Mesenchymal stem cell (in vitro differentiated cells and primary cell): ENCODE data around the gene CHADL.

Experiments
- DNase-seq: peaks from one replicate; pipeline ENCODE4 v3.0.0-alpha.2; 2013
- H2AFZ ChIP-seq: one replicate; pipeline ENCODE4 v1.6.1; 2013; ENCODE audit warnings: low read depth, mild to moderate bottlenecking, control low read depth, inconsistent platforms, low read length, moderate library complexity
- H2AK5ac ChIP-seq: 2 replicates; pipeline ENCODE4 v1.6.1; 2013; ENCODE audit warnings: low read length, moderate library complexity, mild to moderate bottlenecking, inconsistent platforms; ENCODE audit not compliant: severe bottlenecking
- H2BK120ac ChIP-seq: one replicate; pipeline ENCODE4 v1.6.1; 2013; ENCODE audit warnings: low read depth, mild to moderate bottlenecking, inconsistent platforms, low read length, moderate library complexity
- H2BK12ac ChIP-seq, 2 experiments: one replicate each; pipeline ENCODE4 v1.6.1; 2013; ENCODE audit warnings: inconsistent platforms in 2 of 2, low read length in 2 of 2, mild to moderate bottlenecking in 2 of 2, moderate library complexity in 2 of 2, control low read depth in 1 of 2
- H2BK15ac ChIP-seq: one replicate; pipeline ENCODE4 v1.6.1; 2013; ENCODE audit warnings: mild to moderate bottlenecking, low read depth, inconsistent platforms; ENCODE audit not compliant: poor library complexity, severe bottlenecking
- H2BK5ac ChIP-seq: 2 replicates; pipeline ENCODE4 v1.6.1; 2013; ENCODE audit warnings: low read depth, mild to moderate bottlenecking, low read length, control low read depth, inconsistent platforms; ENCODE audit not compliant: poor library complexity, severe bottlenecking
- H3K14ac ChIP-seq, 2 experiments: one replicate each; pipeline ENCODE4 v1.6.1; 2013; ENCODE audit warnings: inconsistent platforms in 2 of 2, low read length in 2 of 2, control low read depth in 1 of 2, mild to moderate bottlenecking in 1 of 2, moderate library complexity in 1 of 2
- H3K18ac ChIP-seq, 2 experiments: one replicate each; pipeline ENCODE4 v1.6.1; 2013; ENCODE audit warnings: inconsistent platforms in 2 of 2, low read length in 2 of 2, control low read depth in 1 of 2, low read depth in 1 of 2, mild to moderate bottlenecking in 1 of 2
- H3K23ac ChIP-seq, 2 experiments: one replicate each; pipeline ENCODE4 v1.6.1; 2013; ENCODE audit warnings: inconsistent platforms in 2 of 2, low read length in 2 of 2, mild to moderate bottlenecking in 2 of 2, moderate library complexity in 2 of 2, control low read depth in 1 of 2
- H3K27ac ChIP-seq: 2 replicates; pipeline ENCODE4 v1.5.1; 2013; ENCODE audit warnings: mild to moderate bottlenecking, moderate library complexity, low read length, control low read depth, inconsistent platforms; ENCODE audit not compliant: poor library complexity, severe bottlenecking
- H3K27me3 ChIP-seq, 2 experiments: 2 replicates each; pipeline versions ENCODE4 v1.6.1 to v1.7.0; 2013; ENCODE audit warnings: low read length in 2 of 2, mild to moderate bottlenecking in 2 of 2, moderate library complexity in 2 of 2, control low read depth in 1 of 2, inconsistent platforms in 1 of 2; ENCODE audit not compliant: control insufficient read depth in 1 of 2, insufficient read depth in 1 of 2
- H3K36me3 ChIP-seq, 2 experiments: 2 replicates each; pipeline versions ENCODE4 v1.6.1 to v1.7.0; 2013; ENCODE audit warnings: low read length in 2 of 2, control low read depth in 1 of 2, inconsistent platforms in 1 of 2, low read depth in 1 of 2, mild to moderate bottlenecking in 1 of 2; ENCODE audit not compliant: insufficient read depth in 2 of 2, control insufficient read depth in 1 of 2
- H3K4ac ChIP-seq, 2 experiments: one replicate each; pipeline ENCODE4 v1.6.1; 2013; ENCODE audit warnings: inconsistent platforms in 2 of 2, low read length in 2 of 2, mild to moderate bottlenecking in 2 of 2, moderate library complexity in 2 of 2, control low read depth in 1 of 2, low read depth in 1 of 2
- H3K4me1 ChIP-seq: 2 replicates; pipeline ENCODE4 v1.6.1; 2013; ENCODE audit warnings: low read depth, low read length, control low read depth; ENCODE audit not compliant: control insufficient read depth, insufficient read depth
- H3K4me2 ChIP-seq: 2 replicates; pipeline ENCODE4 v1.6.1; 2013; ENCODE audit warnings: low read length, mild to moderate bottlenecking, inconsistent platforms; ENCODE audit not compliant: poor library complexity, severe bottlenecking
- H3K4me3 ChIP-seq, 2 experiments: 2 replicates each; pipeline versions ENCODE4 v1.5.1 to v1.7.0; 2013; ENCODE audit warnings: low read length in 2 of 2, mild to moderate bottlenecking in 2 of 2, control low read depth in 1 of 2, low read depth in 1 of 2; ENCODE audit not compliant: insufficient read depth in 1 of 2
- H3K79me1 ChIP-seq: replicated peaks from 2 replicates; pipeline ENCODE4 v1.6.1; 2013; ENCODE audit warnings: mild to moderate bottlenecking, control low read depth, low read length, inconsistent platforms; ENCODE audit not compliant: poor library complexity, severe bottlenecking
- H3K9ac ChIP-seq: 2 replicates; pipeline ENCODE4 v1.7.0; 2013; ENCODE audit warnings: mild to moderate bottlenecking, low read length, moderate library complexity
- H3K9me3 ChIP-seq: 2 replicates; pipeline ENCODE4 v1.7.0; 2013; ENCODE audit warnings: mild to moderate bottlenecking, low read length; ENCODE audit not compliant: control insufficient read depth
- H4K8ac ChIP-seq: one replicate; pipeline ENCODE4 v1.6.1; 2013; ENCODE audit warnings: inconsistent platforms, mild to moderate bottlenecking, low read length, moderate library complexity
- H4K91ac ChIP-seq: one replicate; pipeline ENCODE4 v1.6.1; 2013; ENCODE audit warnings: mild to moderate bottlenecking, low read length, inconsistent platforms
- WGBS: methylation state at CpG from one replicate; pipeline ENCODE4 v1.1.7; 2013; ENCODE audit warnings: mixed read lengths; 5-methylcytosine and 5-hydroxymethylcytosine counted together

The CHADL gene

GRCh38 chr22:41237707-41238569 lies 2.8 kb downstream of the CHADL start:
- H3K4ac ChIP-seq, result peak overlapping the region; percentile 40 to 95
- H3K23ac ChIP-seq, result no peak overlapping the region
- WGBS, result 25% methylated on average over 81 of the region's 97 CpGs
- H3K14ac ChIP-seq, result peak overlapping the region in 1 of 2 experiments; percentile 75
- peak overlapping the region; percentile 65 for H2AFZ ChIP-seq
- peak overlapping the region; percentile 89 for H4K8ac ChIP-seq
- peak; percentile 24 for DNase-seq
- peaks cover 35% of the 10 kb centered on the region for H3K4me1 ChIP-seq
- no peak overlapping the region for H2BK5ac ChIP-seq
- peak overlapping the region in 1 of 2 experiments; percentile 60 for H2BK12ac ChIP-seq
- peak overlapping the region; percentile 67 for H2BK15ac ChIP-seq
- H3K36me3 ChIP-seq, result peaks cover 0 to 3% of the 10 kb centered on the region in 2 experiments
- peak overlapping the region; percentile 53 for H3K4me3 ChIP-seq
- peak overlapping the region; percentile 61 for H2AK5ac ChIP-seq
- H3K9me3 ChIP-seq, result no peaks in the 10 kb centered on the region
- H3K79me1 ChIP-seq, result peaks cover 1% of the 10 kb centered on the region
- no peak overlapping the region for H2BK120ac ChIP-seq
- H3K4me2 ChIP-seq, result peak overlapping the region; percentile 92
- H3K18ac ChIP-seq, result peak overlapping the region; percentile 64 to 68
- peak overlapping the region; percentile 57 for H3K9ac ChIP-seq
- peaks cover 0 to 9% of the 10 kb centered on the region in 2 experiments for H3K27me3 ChIP-seq
- peak overlapping the region; percentile 88 for H4K91ac ChIP-seq
- no peak overlapping the region for H3K27ac ChIP-seq

- Histone ChIP-seq H3K9me3 (no peaks in the 10 kb centered on the region), H3K4me1 (peaks cover 35% of the 10 kb centered on the region), H2AK5ac (no peak overlapping the region), H3K79me1 (peaks cover 1% of the 10 kb centered on the region), H3K23ac (peak overlapping the region in 1 of 2 experiments; percentile 32), H3K4ac (peak overlapping the region in 1 of 2 experiments; percentile 25), H2BK12ac (peak overlapping the region in 1 of 2 experiments; percentile 46), H3K4me2 (peak overlapping the region; percentile 92), H3K18ac (peak overlapping the region; percentile 52 to 64), H3K9ac (peak overlapping the region; percentile 57), H4K91ac (peak overlapping the region; percentile 25), H2BK15ac (peak overlapping the region; percentile 44), H3K27ac (no peak overlapping the region), H3K14ac (peak overlapping the region in 1 of 2 experiments; percentile 36), H4K8ac (peak overlapping the region; percentile 89), H2BK5ac (no peak overlapping the region), H3K27me3 (peaks cover 0 to 9% of the 10 kb centered on the region in 2 experiments), H3K36me3 (peaks cover 0 to 3% of the 10 kb centered on the region in 2 experiments), H2AFZ (peak overlapping the region; percentile 49), H2BK120ac (no peak overlapping the region), H3K4me3 (peak overlapping the region; percentile 53)
- 73% methylated on average over 29 of the region's 33 CpGs for WGBS
- no peak for DNase-seq
Measured at GRCh38 chr22:41237036-41237706, 3.6 kb downstream of the CHADL start.

DNA sequence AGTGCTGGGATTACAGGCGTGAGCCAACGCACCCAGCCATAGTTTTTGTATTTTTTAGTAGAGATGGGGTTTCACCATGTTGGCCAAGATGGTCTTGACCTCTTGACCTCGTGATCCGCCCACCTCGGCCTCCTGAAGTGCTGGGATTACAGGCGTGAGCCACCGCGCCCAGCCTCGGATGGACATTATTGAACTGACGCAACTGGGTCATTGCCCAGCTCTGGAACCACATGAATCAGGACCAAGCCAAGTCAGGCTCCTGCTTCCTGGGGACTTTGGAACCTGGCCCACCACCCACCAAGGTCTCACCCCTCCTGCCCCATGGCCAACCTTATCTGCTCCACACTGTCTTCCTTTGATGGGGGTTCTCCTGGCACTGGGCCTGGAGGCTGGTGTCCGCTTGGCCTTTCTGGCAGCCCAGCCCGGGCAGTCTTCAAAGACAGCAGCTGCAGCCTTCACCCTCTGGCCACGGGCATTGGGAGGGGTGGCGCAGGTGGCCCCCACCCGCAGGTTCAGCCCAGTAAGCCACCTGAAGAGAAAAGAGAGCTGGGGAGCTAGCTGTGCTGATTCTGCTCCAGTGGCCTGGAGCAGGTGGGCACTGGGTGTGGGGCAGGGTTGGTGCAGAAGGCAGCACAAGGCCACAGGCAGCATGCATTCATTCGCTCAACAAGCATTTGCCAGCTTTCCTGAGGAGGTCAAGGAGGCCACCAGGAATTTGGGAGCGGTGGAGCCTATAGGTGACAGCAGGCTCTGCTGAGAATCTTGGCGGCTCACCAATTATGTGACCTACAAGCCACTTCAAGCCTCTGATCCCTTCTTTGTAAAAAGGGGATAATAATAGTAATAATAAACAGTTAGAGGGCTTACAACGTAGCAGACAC lies 5.7 kb downstream of the CHADL start:
- Histone ChIP-seq H3K4ac (no peak overlapping the region), H2AFZ (no peak overlapping the region), H4K8ac (no peak overlapping the region), H2BK120ac (no peak overlapping the region), H3K18ac (no peak overlapping the region), H3K9me3 (no peaks in the 10 kb centered on the region), H3K14ac (no peak overlapping the region), H3K23ac (no peak overlapping the region), H3K27me3 (peaks cover 0 to 9% of the 10 kb centered on the region in 2 experiments), H3K4me1 (peaks cover 25% of the 10 kb centered on the region), H2AK5ac (no peak overlapping the region), H2BK12ac (no peak overlapping the region), H3K79me1 (peaks cover 1% of the 10 kb centered on the region), H3K4me3 (no peak overlapping the region), H4K91ac (no peak overlapping the region), H2BK15ac (no peak overlapping the region), H3K9ac (no peak overlapping the region), H2BK5ac (no peak overlapping the region), H3K36me3 (peaks cover 17 to 18% of the 10 kb centered on the region in 2 experiments), H3K27ac (no peak overlapping the region), H3K4me2 (no peak overlapping the region)
- WGBS, result 87% methylated on average over 18 of the region's 19 CpGs
- DNase-seq, result no peak
